HepG2 (cell line): ENCODE results near the gene MYADML2. TPM values are rescaled to one million over a fixed set of nuclear protein-coding genes. Genes with fewer than 3 reads are reported as not detected.

Experiments used
- BHLHE40 ChIP-seq: IDR thresholded peaks from 2 replicates; pipeline ENCODE4 v1.6.1; 2011; ENCODE audit warnings: low read length, improper control_type of control experiment
- DMAP1 ChIP-seq: IDR thresholded peaks from 2 replicates; pipeline ENCODE4 v1.6.1; 2016
- FOXP1 ChIP-seq, 2 experiments: fragments of 450-650 bp in 1 of 2; IDR thresholded peaks; 2 replicates each; pipeline ENCODE4 v1.6.1; 2017 to 2018; ENCODE audit warnings: antibody characterized with exemption in 1 of 2
- GMEB2 ChIP-seq: IDR thresholded peaks from 2 replicates; pipeline ENCODE4 v1.6.1; 2016; ENCODE audit warnings: missing biosample characterization, missing genetic modification reagents, low read depth
- KMT2A ChIP-seq: sonication (generic); formaldehyde crosslinking; IDR thresholded peaks from 2 replicates; pipeline ENCODE4 v1.4.0; 2020; ENCODE audit warnings: missing genetic modification reagents
- MED1 ChIP-seq: sonication (generic); formaldehyde crosslinking; IDR thresholded peaks from 2 replicates; pipeline ENCODE4 v1.4.0; 2020; ENCODE audit warnings: missing genetic modification reagents
- MIER2 ChIP-seq: IDR thresholded peaks from 2 replicates; pipeline ENCODE4 v1.6.1; 2016; ENCODE audit warnings: missing biosample characterization, missing genetic modification reagents
- NFYB ChIP-seq: sonication (generic); formaldehyde crosslinking; IDR thresholded peaks from 2 replicates; pipeline ENCODE4 v1.4.0; 2020; ENCODE audit warnings: missing genetic modification reagents
- NR2C2 ChIP-seq: sonication (generic); formaldehyde crosslinking; IDR thresholded peaks from 2 replicates; pipeline ENCODE4 v1.4.0; 2020; ENCODE audit warnings: missing genetic modification reagents, mild to moderate bottlenecking, moderate library complexity, borderline replicate concordance
- PHB2 ChIP-seq: fragments of 450-650 bp; IDR thresholded peaks from 2 replicates; pipeline ENCODE4 v1.6.1; 2018; ENCODE audit not compliant: partially characterized antibody
- RFX1 ChIP-seq: fragments of 450-650 bp; IDR thresholded peaks from 2 replicates; pipeline ENCODE4 v1.6.1; 2017
- RFX5 ChIP-seq: IDR thresholded peaks from 2 replicates; pipeline ENCODE4 v1.6.1; 2011; ENCODE audit warnings: low read depth, low read length, improper control_type of control experiment
- RFXAP ChIP-seq: sonication (generic); formaldehyde crosslinking; IDR thresholded peaks from 2 replicates; pipeline ENCODE4 v1.4.0; 2020; ENCODE audit warnings: missing genetic modification reagents, borderline replicate concordance
- RXRB ChIP-seq: IDR thresholded peaks from 2 replicates; pipeline ENCODE4 v1.6.1; 2016; ENCODE audit warnings: borderline replicate concordance, missing genetic modification reagents, missing compliant biosample characterization
- SCMH1 ChIP-seq: sonication (generic); formaldehyde crosslinking; IDR thresholded peaks from 2 replicates; pipeline ENCODE4 v1.9.0; 2021; ENCODE audit warnings: missing genetic modification reagents, mild to moderate bottlenecking, borderline replicate concordance
- SP1 ChIP-seq, 2 experiments: fragments of 450-650 bp in 1 of 2; sonication (generic) in 1 of 2; formaldehyde crosslinking in 1 of 2; IDR thresholded peaks; 2 replicates each; pipeline versions ENCODE4 v1.4.0 to v1.6.1; 2016 to 2020; ENCODE audit warnings: missing genetic modification reagents in 1 of 2
- TAF15 ChIP-seq: fragments of 200-400 bp; formaldehyde crosslinking; IDR thresholded peaks from one replicate; pipeline ENCODE4 v1.6.1; 2018; ENCODE audit warnings: mild to moderate bottlenecking, low read depth, low read length; ENCODE audit not compliant: poor library complexity, severe bottlenecking
- ZC3H4 ChIP-seq: sonication (generic); formaldehyde crosslinking; IDR thresholded peaks from 2 replicates; pipeline ENCODE4 v1.4.0; 2020; ENCODE audit warnings: missing genetic modification reagents, borderline replicate concordance
- ZFP1 ChIP-seq: IDR thresholded peaks from 2 replicates; pipeline ENCODE4 v1.6.1; 2016
- ZFYVE20 ChIP-seq: sonication (generic); formaldehyde crosslinking; IDR thresholded peaks from 2 replicates; pipeline ENCODE4 v1.8.0; 2023; ENCODE audit warnings: low read depth, mild to moderate bottlenecking, moderate library complexity, missing genetic modification reagents, borderline replicate concordance
- ZMYM4 ChIP-seq: sonication (generic); formaldehyde crosslinking; IDR thresholded peaks from 2 replicates; pipeline ENCODE4 v1.8.1; 2023; ENCODE audit warnings: mild to moderate bottlenecking, missing genetic modification reagents
- ZNF234 ChIP-seq: sonication (generic); formaldehyde crosslinking; conservative IDR thresholded peaks from 2 replicates; pipeline ENCODE4 v1.5.1; 2020; ENCODE audit warnings: mild to moderate bottlenecking, missing genetic modification reagents
- ZNF280B ChIP-seq: sonication (generic); formaldehyde crosslinking; IDR thresholded peaks from 2 replicates; pipeline ENCODE4 v1.5.0; 2020; ENCODE audit warnings: missing genetic modification reagents, mild to moderate bottlenecking, borderline replicate concordance
- ZNF446 ChIP-seq: sonication (generic); formaldehyde crosslinking; IDR thresholded peaks from 2 replicates; pipeline ENCODE4 v1.5.0; 2020; ENCODE audit warnings: mild to moderate bottlenecking, missing genetic modification reagents
- ZNF567 ChIP-seq: sonication (generic); formaldehyde crosslinking; IDR thresholded peaks from 2 replicates; pipeline ENCODE4 v1.8.1; 2023; ENCODE audit warnings: mild to moderate bottlenecking, missing genetic modification reagents, borderline replicate concordance
- ZNF605 ChIP-seq: sonication (generic); formaldehyde crosslinking; IDR thresholded peaks from 2 replicates; pipeline ENCODE4 v1.8.0; 2022; ENCODE audit warnings: mild to moderate bottlenecking, missing genetic modification reagents
- polyA plus RNA-seq, 8 experiments: library from polyadenylated mRNA; depleted of rRNA in 3 of 8; stranded (reverse) in 7 of 8; unstranded in 1 of 8; fragments of >200 nt; fragmentation: Illumina TruSeq in 4 of 8; extraction: Trizol in 4 of 8; gene quantifications; 2 replicates each; pipeline versions ENCODE4 v1.2.1 to v1.2.3, GENCODE V29; 2011 to 2016; ENCODE audit warnings: low read depth in 4 of 8, missing spikeins in 1 of 8, mixed read lengths in 1 of 8; ENCODE audit not compliant: insufficient read depth in 1 of 8
- total RNA-seq, 5 experiments: library from RNA; depleted of rRNA; stranded (reverse); fragments of >200 nt; fragmentation: Illumina TruSeq; extraction: Trizol; gene quantifications; 2 replicates each; pipeline ENCODE4 v1.2.3, GENCODE V29; 2016; ENCODE audit warnings: low read depth in 1 of 5
- TF ChIP-seq, protein P1 (sequence below): sonication (generic); formaldehyde crosslinking; IDR thresholded peaks from 2 replicates; pipeline ENCODE4 v1.4.0; 2020; ENCODE audit warnings: mild to moderate bottlenecking, missing genetic modification reagents
- TF ChIP-seq, protein P2 (sequence below): sonication (generic); formaldehyde crosslinking; IDR thresholded peaks from 2 replicates; pipeline ENCODE4 v1.8.1; 2023; ENCODE audit warnings: mild to moderate bottlenecking, missing genetic modification reagents, borderline replicate concordance

The MYADML2 gene
- total and polyA plus RNA-seq, 2 of the 13 experiments (the other 11 are each of a cell fraction or from before 2014, with no cell fraction given): not detected

GRCh38 chr17:81995463-81996231 is 48.6 kb upstream of the MYADML2 start (continued):
- TF ChIP-seq BHLHE40 (peak; percentile 39; the same call in 1 of the 2 replicates), ZNF234 (CRISPR knock-in tag) (no peak; the same call in 1 of the 2 replicates), ZNF280B (CRISPR knock-in tag) (peak; percentile 64; the same call in 1 of the 2 replicates), GMEB2 (CRISPR knock-in tag) (peak; percentile 26; the same call in 1 of the 2 replicates), RFX1 (no peak), MED1 (CRISPR knock-in tag) (peak; percentile 68), ZC3H4 (CRISPR knock-in tag) (peak; percentile 99), SP1 (IDR thresholded peaks at IDR 0.05) (no peak), SP1 (CRISPR knock-in tag; IDR thresholded peaks at IDR 0.05) (peak; percentile 55), DMAP1 (CRISPR knock-in tag) (peak; percentile 81), MIER2 (no peak), TAF15 (peak; percentile 86), ZFP1 (CRISPR knock-in tag) (no peak), ZNF446 (CRISPR knock-in tag) (peak; percentile 88; the same call in 1 of the 2 replicates), RXRB (CRISPR knock-in tag) (peak; percentile 8; the same call in 1 of the 2 replicates), ZNF567 (CRISPR knock-in tag) (peak; percentile 93), PHB2 (no peak), ZMYM4 (CRISPR knock-in tag) (no peak), KMT2A (peak; percentile 36), NFYB (CRISPR knock-in tag) (0 out of 2 replicates have a peak, but pooled peaks have one; percentile 19), ZNF605 (CRISPR knock-in tag) (peak; percentile 60), ZFYVE20 (CRISPR knock-in tag) (peak; percentile 46; the same call in 1 of the 2 replicates), NR2C2 (CRISPR knock-in tag) (no peak), RFX5 (no peak), SCMH1 (no peak), FOXP1 (IDR thresholded peaks at IDR 0.05) (no peak), FOXP1 (CRISPR knock-in tag; IDR thresholded peaks at IDR 0.05) (no peak), RFXAP (no peak)
- TF ChIP-seq, protein P1, sequence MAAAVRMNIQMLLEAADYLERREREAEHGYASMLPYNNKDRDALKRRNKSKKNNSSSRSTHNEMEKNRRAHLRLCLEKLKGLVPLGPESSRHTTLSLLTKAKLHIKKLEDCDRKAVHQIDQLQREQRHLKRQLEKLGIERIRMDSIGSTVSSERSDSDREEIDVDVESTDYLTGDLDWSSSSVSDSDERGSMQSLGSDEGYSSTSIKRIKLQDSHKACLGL (CRISPR knock-in tag): peak; percentile 86
- TF ChIP-seq, protein P2, sequence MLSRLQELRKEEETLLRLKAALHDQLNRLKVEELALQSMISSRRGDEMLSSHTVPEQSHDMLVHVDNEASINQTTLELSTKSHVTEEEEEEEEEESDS: no peak
